Gastrocnemius medialis (tissue), 4 donors: ENCODE measurements around the gene ROBO1. TPM values are rescaled to one million over a fixed set of nuclear protein-coding genes. Genes with fewer than 3 reads are reported as not detected.

Experiments used
- ATAC-seq, 2 donors: fragments of 150-250 bp; one replicate each; pipeline ENCODE4 v1.9.1; 2016
- DNase-seq, 2 donors: peaks; one replicate each; pipeline ENCODE4 v3.0.0-alpha.2; 2019
- H3K27ac ChIP-seq, 4 donors: fragments of 200-600 bp; sonication (generic); 1 replicate in 1 of 4; 2 replicates in 3 of 4; pipeline ENCODE4 v1.5.1; 2016 to 2018; ENCODE audit warnings: mild to moderate bottlenecking in 2 of 4, moderate library complexity in 1 of 4
- H3K27me3 ChIP-seq, 3 donors: fragments of 200-600 bp; sonication (generic) in 2 of 3; 1 replicate in 1 of 3; 2 replicates in 2 of 3; pipeline versions ENCODE4 v1.5.1 to v1.6.0; 2016 to 2019; ENCODE audit warnings: mild to moderate bottlenecking in 1 of 3, moderate library complexity in 1 of 3
- H3K36me3 ChIP-seq, 2 donors: fragments of 200-600 bp; sonication (generic) in 1 of 2; one replicate each; pipeline ENCODE4 v1.5.1; 2017 to 2018
- H3K4me1 ChIP-seq, 2 donors: fragments of 200-600 bp; sonication (generic) in 1 of 2; one replicate each; pipeline ENCODE4 v1.5.1; 2016 to 2017; ENCODE audit warnings: mild to moderate bottlenecking in 2 of 2
- H3K4me3 ChIP-seq, 4 donors: fragments of 200-600 bp; sonication (generic) in 3 of 4; 1 replicate in 1 of 4; 2 replicates in 3 of 4; pipeline ENCODE4 v1.5.1; 2016 to 2019; ENCODE audit warnings: mild to moderate bottlenecking in 2 of 4
- H3K9me3 ChIP-seq, 3 donors: fragments of 200-600 bp; sonication (generic) in 2 of 3; 1 replicate in 1 of 3; 2 replicates in 2 of 3; pipeline ENCODE4 v1.5.1; 2016 to 2019
- POLR2A ChIP-seq, 2 donors: fragments of 450-650 bp; IDR thresholded peaks; one replicate each; pipeline ENCODE4 v1.6.1; 2017; ENCODE audit warnings: antibody characterized with exemption in 2 of 2, mild to moderate bottlenecking in 2 of 2, moderate library complexity in 2 of 2
- in situ Hi-C, 4 donors: fragments of 200-750 bp; cut with MboI; loops; one replicate each; pipeline versions ENCODE4 v1.15.0 to v1.8.0; 2017; ENCODE audit warnings: low sequenced_read_pairs in 4 of 4
- intact Hi-C: fragments of 100-400 bp; cut with DNase I; formaldehyde crosslinking; loops from one replicate; pipeline ENCODE4 v1.15.1; 2023; ENCODE audit warnings: low total_unique reads
- total RNA-seq, 4 donors: library from RNA; depleted of rRNA; stranded (reverse); fragments of >200 nt; gene quantifications; one replicate each; pipeline versions ENCODE4 v1.1.0 to v1.2.3, GENCODE V29; 2016
- TF ChIP-seq, protein P1 (sequence below), 5 experiments: fragments of 450-650 bp in 3 of 5; fragments of 200-600 bp in 2 of 5; sonication (generic) in 2 of 5; IDR thresholded peaks in 4 of 5; conservative IDR thresholded peaks in 1 of 5; 1 replicate in 4 of 5; 2 replicates in 1 of 5; pipeline ENCODE4 v1.5.1; 2016 to 2019; ENCODE audit warnings: antibody characterized with exemption in 5 of 5, mild to moderate bottlenecking in 3 of 5, moderate library complexity in 3 of 5

The ROBO1 gene
- total RNA-seq, 4 donors from 2014 or later: 4.2 to 16.0 (median 9.5) TPM

DNA sequence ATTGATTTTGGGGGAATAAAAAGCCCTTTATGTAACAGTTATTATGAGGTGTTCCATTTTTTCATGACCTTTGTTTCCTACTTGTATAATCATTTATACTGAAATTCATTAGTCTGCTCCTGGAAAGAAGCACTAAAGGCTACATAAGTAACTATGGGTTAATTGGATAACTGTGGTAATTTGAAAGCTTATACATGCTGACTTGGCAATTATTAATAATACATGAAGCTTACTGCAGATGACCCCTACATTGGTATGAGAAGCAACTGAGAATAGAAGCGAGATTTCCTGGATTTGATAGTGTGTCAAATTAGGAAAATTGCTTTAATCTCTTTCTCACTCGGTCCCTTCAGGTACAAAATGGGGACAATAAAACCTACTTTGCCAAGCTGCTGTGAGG is 658.0 kb downstream of the ROBO1 start:
- intact Hi-C loops: no loop called here
- TF ChIP-seq POLR2A (IDR thresholded peaks at IDR 0.05): no peak
- TF ChIP-seq, protein P1, sequence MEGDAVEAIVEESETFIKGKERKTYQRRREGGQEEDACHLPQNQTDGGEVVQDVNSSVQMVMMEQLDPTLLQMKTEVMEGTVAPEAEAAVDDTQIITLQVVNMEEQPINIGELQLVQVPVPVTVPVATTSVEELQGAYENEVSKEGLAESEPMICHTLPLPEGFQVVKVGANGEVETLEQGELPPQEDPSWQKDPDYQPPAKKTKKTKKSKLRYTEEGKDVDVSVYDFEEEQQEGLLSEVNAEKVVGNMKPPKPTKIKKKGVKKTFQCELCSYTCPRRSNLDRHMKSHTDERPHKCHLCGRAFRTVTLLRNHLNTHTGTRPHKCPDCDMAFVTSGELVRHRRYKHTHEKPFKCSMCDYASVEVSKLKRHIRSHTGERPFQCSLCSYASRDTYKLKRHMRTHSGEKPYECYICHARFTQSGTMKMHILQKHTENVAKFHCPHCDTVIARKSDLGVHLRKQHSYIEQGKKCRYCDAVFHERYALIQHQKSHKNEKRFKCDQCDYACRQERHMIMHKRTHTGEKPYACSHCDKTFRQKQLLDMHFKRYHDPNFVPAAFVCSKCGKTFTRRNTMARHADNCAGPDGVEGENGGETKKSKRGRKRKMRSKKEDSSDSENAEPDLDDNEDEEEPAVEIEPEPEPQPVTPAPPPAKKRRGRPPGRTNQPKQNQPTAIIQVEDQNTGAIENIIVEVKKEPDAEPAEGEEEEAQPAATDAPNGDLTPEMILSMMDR (IDR thresholded peaks at IDR 0.05 in 4 of 5, conservative IDR thresholded peaks at IDR 0.05 in 1 of 5): no peak
- DNase-seq (no peak), ATAC-seq (no peak)
- Histone ChIP-seq H3K9me3 (no peaks in the 10 kb centered on the region), H3K27ac (no peak overlapping the region), H3K4me3 (no peak overlapping the region), H3K36me3 (no peaks in the 10 kb centered on the region), H3K27me3 (no peaks in the 10 kb centered on the region), H3K4me1 (no peaks in the 10 kb centered on the region)
- in situ Hi-C loops: no loop called here

DNA sequence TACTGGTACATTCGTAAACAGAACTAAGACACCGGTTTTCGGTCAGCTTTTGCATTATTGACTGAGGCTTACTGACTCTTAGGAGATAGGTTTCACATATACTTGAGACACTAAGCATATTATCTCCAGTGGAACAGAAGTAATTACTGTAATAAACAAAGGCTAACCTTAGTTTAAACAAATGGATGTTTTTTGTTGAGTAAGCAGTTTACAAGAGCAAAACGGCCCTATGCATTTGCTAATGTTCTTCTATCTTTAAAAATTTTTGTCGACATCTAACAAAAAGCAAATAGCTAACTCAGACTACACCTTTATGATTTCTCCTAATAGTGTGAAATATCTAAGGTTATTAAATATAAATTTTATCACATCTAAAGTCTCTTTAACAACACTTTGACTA is 664.5 kb downstream of the ROBO1 start:
- no peaks in the 10 kb centered on the region for H3K9me3 ChIP-seq
- DNase-seq (no peak), ATAC-seq (no peak)
- TF ChIP-seq, protein P1 (IDR thresholded peaks at IDR 0.05 in 4 of 5, conservative IDR thresholded peaks at IDR 0.05 in 1 of 5): no peak
- TF ChIP-seq POLR2A (IDR thresholded peaks at IDR 0.05): no peak
- H3K27ac ChIP-seq: no peak overlapping the region
- in situ Hi-C loops: no loop called here
- H3K4me1 ChIP-seq: no peaks in the 10 kb centered on the region
- no peaks in the 10 kb centered on the region for H3K36me3 ChIP-seq
- no peak overlapping the region for H3K4me3 ChIP-seq
- no peaks in the 10 kb centered on the region for H3K27me3 ChIP-seq
- intact Hi-C loops: no loop called here

DNA sequence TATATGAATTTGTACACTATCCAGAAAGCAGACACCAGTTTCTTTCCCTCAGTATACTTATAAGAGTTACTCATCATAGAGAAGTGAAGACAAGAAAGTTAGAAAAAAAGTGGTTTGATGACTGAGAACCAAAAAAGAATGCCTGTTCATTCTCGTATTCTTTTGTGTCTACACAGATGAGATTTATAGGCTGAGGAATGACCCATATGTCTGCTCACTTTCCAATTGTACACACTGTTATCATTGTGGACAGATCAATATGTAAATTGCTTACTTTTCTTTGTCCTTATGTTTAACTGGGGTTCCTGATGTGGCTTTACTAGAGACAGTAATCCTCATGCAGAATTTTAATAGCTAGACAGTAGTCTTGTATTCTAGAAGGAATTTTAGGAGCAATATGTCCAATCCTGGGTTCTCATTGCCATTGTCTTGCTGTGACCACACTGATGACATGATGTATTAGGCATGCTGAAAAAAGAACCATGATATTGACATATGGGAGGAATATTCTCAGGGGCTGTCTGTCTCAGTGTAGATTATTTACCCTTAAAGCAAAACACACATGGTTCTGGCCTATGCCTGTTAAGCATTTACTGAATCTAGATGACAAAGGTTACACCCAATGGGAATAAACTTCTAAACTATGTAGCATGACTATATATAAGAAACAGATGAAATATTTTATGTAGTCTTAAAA is 669.7 kb downstream of the ROBO1 start:
- TF ChIP-seq, protein P1 (IDR thresholded peaks at IDR 0.05 in 4 of 5, conservative IDR thresholded peaks at IDR 0.05 in 1 of 5): no peak
- no peak for TF ChIP-seq POLR2A (IDR thresholded peaks at IDR 0.05)
- in situ Hi-C loops (loop anchor here in 1 of 4 donors (25.0 kb wide), 2 partner anchors 264 to 389 kb away; no protein-coding TSS in a partner anchor), intact Hi-C loops (no loop called here)
- DNase-seq (no peak), ATAC-seq (no peak)
- no peak overlapping the region for H3K27ac ChIP-seq
- no peak overlapping the region for H3K4me3 ChIP-seq
- no peaks in the 10 kb centered on the region for H3K9me3 ChIP-seq
- H3K4me1 ChIP-seq: no peaks in the 10 kb centered on the region
- H3K27me3 ChIP-seq: no peaks in the 10 kb centered on the region
- H3K36me3 ChIP-seq: no peaks in the 10 kb centered on the region

DNA sequence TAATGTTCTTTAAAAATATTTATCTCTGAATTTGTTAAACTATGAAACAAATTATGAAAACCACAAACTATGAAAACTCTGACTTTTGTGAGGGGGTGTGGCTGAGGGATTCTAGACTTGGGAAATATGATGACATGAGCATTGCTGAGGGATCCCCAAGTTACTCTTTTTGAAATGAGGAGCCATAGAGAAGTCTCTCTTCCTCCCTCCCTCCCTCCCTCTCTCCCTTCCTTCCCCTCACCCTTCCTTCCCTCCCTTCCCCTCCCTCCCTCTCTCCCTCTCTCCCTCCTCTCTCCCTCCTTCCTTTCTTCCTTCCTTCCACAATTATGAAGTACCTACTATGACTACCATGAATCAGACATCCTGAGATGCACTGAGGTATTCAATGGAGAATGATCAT is 673.1 kb downstream of the ROBO1 start:
- H3K27me3 ChIP-seq: no peaks in the 10 kb centered on the region
- no peak for DNase-seq
- H3K4me1 ChIP-seq: no peaks in the 10 kb centered on the region
- H3K4me3 ChIP-seq: no peak overlapping the region
- no peak for ATAC-seq
- intact Hi-C loops (no loop called here), in situ Hi-C loops (loop anchor here in 1 of 4 donors (25.0 kb wide), 2 partner anchors 268 to 393 kb away; no protein-coding TSS in a partner anchor)
- TF ChIP-seq POLR2A (IDR thresholded peaks at IDR 0.05): no peak
- TF ChIP-seq, protein P1 (IDR thresholded peaks at IDR 0.05 in 4 of 5, conservative IDR thresholded peaks at IDR 0.05 in 1 of 5): no peak
- no peak overlapping the region for H3K27ac ChIP-seq
- H3K9me3 ChIP-seq: no peaks in the 10 kb centered on the region
- no peaks in the 10 kb centered on the region for H3K36me3 ChIP-seq
